Spleen (tissue), 13 donors: Measurements from ENCODE around the gene ZNF26. TPM values are rescaled to one million over a fixed set of nuclear protein-coding genes. Genes with fewer than 3 reads are reported as not detected.
"Not testable (repeated sequence)": the region's sequence is repeated elsewhere in the genome, so short reads cannot be mapped to it uniquely, and the experiment has no call there.

ENCODE experiments used
- DNase-seq: peaks from one replicate; pipeline ENCODE4 v3.0.0-alpha.2; 2020
- H3K27ac ChIP-seq, 8 donors: fragments of 200-600 bp; sonication (generic) in 7 of 8; 1 replicate in 4 of 8; 2 replicates in 4 of 8; pipeline versions ENCODE4 v1.5.0 to v1.8.0; 2016 to 2021; ENCODE audit warnings: inconsistent platforms in 4 of 8, mild to moderate bottlenecking in 4 of 8, moderate library complexity in 1 of 8
- H3K27me3 ChIP-seq, 7 donors: fragments of 200-600 bp; sonication (generic) in 6 of 7; replicated peaks in 1 of 7; 1 replicate in 4 of 7; 2 replicates in 3 of 7; pipeline versions ENCODE4 v1.5.0 to v1.8.0; 2016 to 2021; ENCODE audit warnings: inconsistent platforms in 3 of 7, mild to moderate bottlenecking in 1 of 7
- H3K36me3 ChIP-seq, 6 donors: fragments of 200-600 bp; sonication (generic) in 5 of 6; 1 replicate in 4 of 6; 2 replicates in 2 of 6; pipeline versions ENCODE4 v1.5.0 to v1.8.0; 2016 to 2021; ENCODE audit warnings: inconsistent platforms in 2 of 6
- H3K4me1 ChIP-seq, 6 donors: fragments of 200-600 bp; sonication (generic) in 5 of 6; 1 replicate in 3 of 6; 2 replicates in 3 of 6; pipeline versions ENCODE4 v1.5.0 to v1.8.0; 2016 to 2021; ENCODE audit warnings: inconsistent platforms in 3 of 6
- H3K4me3 ChIP-seq, 8 donors: fragments of 200-600 bp; sonication (generic) in 7 of 8; 1 replicate in 4 of 8; 2 replicates in 4 of 8; pipeline versions ENCODE4 v1.5.0 to v1.8.0; 2016 to 2021; ENCODE audit warnings: inconsistent platforms in 4 of 8, mild to moderate bottlenecking in 4 of 8, moderate library complexity in 2 of 8
- H3K9me3 ChIP-seq, 8 donors: fragments of 200-600 bp; sonication (generic) in 7 of 8; 1 replicate in 4 of 8; 2 replicates in 4 of 8; pipeline versions ENCODE4 v1.5.0 to v1.8.0; 2016 to 2021; ENCODE audit warnings: inconsistent platforms in 4 of 8
- POLR2A ChIP-seq, 3 donors: fragments of 450-650 bp; IDR thresholded peaks; one replicate each; pipeline ENCODE4 v1.5.1; 2017; ENCODE audit warnings: antibody characterized with exemption in 3 of 3, mild to moderate bottlenecking in 1 of 3
- POLR2AphosphoS5 ChIP-seq, 3 donors: sonication (generic); formaldehyde crosslinking; IDR thresholded peaks; one replicate each; pipeline ENCODE4 v1.5.1; 2017; ENCODE audit warnings: antibody characterized with exemption in 3 of 3
- WGBS, 5 donors: extraction: QIAGEN DNeasy Blood & Tissue Kit in 3 of 5; methylation state at CpG; one replicate each; pipeline versions ENCODE4 v1.1.5 to v1.1.7; 2013 to 2018; 5-methylcytosine and 5-hydroxymethylcytosine counted together
- intact Hi-C: fragments of 100-400 bp; cut with DNase I; formaldehyde crosslinking; loops from one replicate; pipeline ENCODE4 v1.15.0; 2023; ENCODE audit warnings: low total_unique reads
- long read RNA-seq, 2 donors: transcript quantifications; one replicate each; lab custom pipeline, GENCODE V29; 2026
- polyA plus RNA-seq, 3 donors: library from polyadenylated mRNA; stranded (reverse); fragments of 200-250 nt; gene quantifications; one replicate each; pipeline ENCODE4 v1.2.1, GENCODE V29; 2013
- total RNA-seq, 7 donors: library from RNA; depleted of rRNA in 3 of 7; stranded (reverse); fragments of >200 nt in 3 of 7; fragmentation: NEBNext Ultra II Directional in 4 of 7; extraction: Animal tissue kit (Norgen Biotek cat#: 25700) in 4 of 7; gene quantifications; one replicate each; pipeline versions ENCODE4 v1.1.0 to v1.2.1, GENCODE V29; 2016 to 2021
- TF ChIP-seq, protein P1 (sequence below), 11 experiments: fragments of 200-600 bp in 7 of 11; fragments of 450-650 bp in 4 of 11; sonication (generic) in 4 of 11; IDR thresholded peaks in 8 of 11; conservative IDR thresholded peaks in 3 of 11; 1 replicate in 7 of 11; 2 replicates in 4 of 11; pipeline versions ENCODE4 v1.4.0 to v1.8.0; 2016 to 2021; ENCODE audit warnings: antibody characterized with exemption in 11 of 11, inconsistent platforms in 4 of 11, mild to moderate bottlenecking in 1 of 11
- donor health status: healthy with polysubstance abuse.
- donor health status: DM: no; HTN: no; CAD: no; lungs with moderate emphysema.
- donor health status: DM: no; HTN: no; CAD: no.
- donor health status: Bipolar disorder and iron deficiency.
- donor health status: healthy.
- donor health status: DM: no; HTN: no; CAD: no.
- donor health status: DM: yes; HTN: yes; CAD: no.

Gene ZNF26, protein sequence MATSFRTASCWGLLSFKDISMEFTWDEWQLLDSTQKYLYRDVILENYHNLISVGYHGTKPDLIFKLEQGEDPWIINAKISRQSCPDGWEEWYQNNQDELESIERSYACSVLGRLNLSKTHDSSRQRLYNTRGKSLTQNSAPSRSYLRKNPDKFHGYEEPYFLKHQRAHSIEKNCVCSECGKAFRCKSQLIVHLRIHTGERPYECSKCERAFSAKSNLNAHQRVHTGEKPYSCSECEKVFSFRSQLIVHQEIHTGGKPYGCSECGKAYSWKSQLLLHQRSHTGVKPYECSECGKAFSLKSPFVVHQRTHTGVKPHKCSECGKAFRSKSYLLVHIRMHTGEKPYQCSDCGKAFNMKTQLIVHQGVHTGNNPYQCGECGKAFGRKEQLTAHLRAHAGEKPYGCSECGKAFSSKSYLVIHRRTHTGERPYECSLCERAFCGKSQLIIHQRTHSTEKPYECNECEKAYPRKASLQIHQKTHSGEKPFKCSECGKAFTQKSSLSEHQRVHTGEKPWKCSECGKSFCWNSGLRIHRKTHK
- total RNA-seq: 10 to 100 TPM; 13.2 to 28.7 (median 20.6) TPM
- 1 to 10 TPM; 4.0 to 6.1 (median 5.6) TPM for polyA plus RNA-seq
- long read RNA-seq, donor 1, full-length matches to known transcripts: 2 of 2 reads
- long read RNA-seq, donor 1, partial matches to known transcripts: 0 of 2 reads
- long read RNA-seq, donor 1, other reads (novel, unspliced or antisense): 0 of 2 reads
- long read RNA-seq, donor 2: 0 reads

DNA sequence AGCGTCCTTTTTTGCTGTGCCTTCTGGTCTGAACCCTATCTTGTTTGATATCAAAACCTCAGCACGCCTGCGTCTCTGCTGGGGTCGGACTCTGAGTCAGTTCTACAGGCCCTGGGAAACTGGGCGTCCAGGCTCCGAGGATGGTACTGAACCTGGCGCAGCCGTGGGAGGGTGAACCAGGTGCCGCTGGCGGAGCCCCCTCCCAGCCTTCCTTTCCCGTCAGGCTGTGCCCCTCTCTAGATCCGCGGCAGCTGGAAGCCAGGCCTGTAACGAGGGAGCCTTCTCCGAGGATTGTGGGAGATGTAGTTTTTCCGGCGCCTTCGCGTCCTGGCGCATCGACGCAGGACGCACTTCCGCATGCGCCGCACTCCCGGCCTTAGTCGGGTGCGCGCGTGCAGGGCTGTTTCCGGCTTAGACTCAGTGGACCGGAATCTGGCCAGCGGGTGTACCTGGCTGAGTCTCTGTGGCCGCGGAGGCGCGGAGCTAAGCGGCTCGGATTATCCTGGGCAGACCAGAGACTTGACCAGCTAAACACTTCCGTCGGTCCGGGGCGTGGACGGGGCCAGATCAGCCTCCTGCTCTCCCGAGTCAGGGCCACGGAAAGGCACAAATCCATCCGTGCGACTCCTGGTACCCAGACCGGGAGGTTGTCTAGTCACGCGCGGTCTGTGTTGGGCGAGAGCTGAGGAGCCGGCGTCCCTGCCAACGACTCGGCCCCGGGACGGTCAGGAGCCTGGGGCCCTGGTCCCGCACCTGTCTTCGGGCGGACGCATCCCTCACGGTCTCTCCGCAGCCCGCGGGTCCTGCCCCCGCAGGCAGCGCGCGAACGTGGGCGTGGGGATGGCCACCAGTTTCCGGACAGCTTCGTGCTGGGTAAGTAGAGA is at the start of gene ZNF26:
TSS of gene ZNF26 (plus strand) at position 367 of the 884 bp plus-strand sequence. CDS start at position 841, 474 bp downstream.
- peak; percentile 97 for DNase-seq
- Histone ChIP-seq H3K27ac (peak within 1 kb of the TSS; percentile 78 to 91 (median 88)), H3K36me3 (peaks cover 0 to 38% (median 15%) of the 10 kb centered on the region in 6 donors), H3K4me3 (peak within 1 kb of the TSS; percentile 80 to 99 (median 97)), H3K27me3 (no peaks in the 10 kb centered on the region), H3K9me3 (peaks cover 9 to 39% (median 31%) of the 10 kb centered on the region in 8 donors), H3K4me1 (peaks cover 9 to 29% (median 23%) of the 10 kb centered on the region in 6 donors)
- intact Hi-C loops: no loop called here
- TF ChIP-seq, protein P1, sequence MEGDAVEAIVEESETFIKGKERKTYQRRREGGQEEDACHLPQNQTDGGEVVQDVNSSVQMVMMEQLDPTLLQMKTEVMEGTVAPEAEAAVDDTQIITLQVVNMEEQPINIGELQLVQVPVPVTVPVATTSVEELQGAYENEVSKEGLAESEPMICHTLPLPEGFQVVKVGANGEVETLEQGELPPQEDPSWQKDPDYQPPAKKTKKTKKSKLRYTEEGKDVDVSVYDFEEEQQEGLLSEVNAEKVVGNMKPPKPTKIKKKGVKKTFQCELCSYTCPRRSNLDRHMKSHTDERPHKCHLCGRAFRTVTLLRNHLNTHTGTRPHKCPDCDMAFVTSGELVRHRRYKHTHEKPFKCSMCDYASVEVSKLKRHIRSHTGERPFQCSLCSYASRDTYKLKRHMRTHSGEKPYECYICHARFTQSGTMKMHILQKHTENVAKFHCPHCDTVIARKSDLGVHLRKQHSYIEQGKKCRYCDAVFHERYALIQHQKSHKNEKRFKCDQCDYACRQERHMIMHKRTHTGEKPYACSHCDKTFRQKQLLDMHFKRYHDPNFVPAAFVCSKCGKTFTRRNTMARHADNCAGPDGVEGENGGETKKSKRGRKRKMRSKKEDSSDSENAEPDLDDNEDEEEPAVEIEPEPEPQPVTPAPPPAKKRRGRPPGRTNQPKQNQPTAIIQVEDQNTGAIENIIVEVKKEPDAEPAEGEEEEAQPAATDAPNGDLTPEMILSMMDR (IDR thresholded peaks at IDR 0.05 in 8 of 11, conservative IDR thresholded peaks at IDR 0.05 in 3 of 11): peak in 2 of 11 experiments; percentile 17 to 19
- TF ChIP-seq POLR2AphosphoS5 (IDR thresholded peaks at IDR 0.05): peak; percentile 95 to 97 (median 96)
- TF ChIP-seq POLR2A (IDR thresholded peaks at IDR 0.05): peak; percentile 21 to 69 (median 68)
- WGBS, 5 donors: 0 to 1% (median 1%) methylated on average over 49 to 76 of the region's 76 CpGs

DNA sequence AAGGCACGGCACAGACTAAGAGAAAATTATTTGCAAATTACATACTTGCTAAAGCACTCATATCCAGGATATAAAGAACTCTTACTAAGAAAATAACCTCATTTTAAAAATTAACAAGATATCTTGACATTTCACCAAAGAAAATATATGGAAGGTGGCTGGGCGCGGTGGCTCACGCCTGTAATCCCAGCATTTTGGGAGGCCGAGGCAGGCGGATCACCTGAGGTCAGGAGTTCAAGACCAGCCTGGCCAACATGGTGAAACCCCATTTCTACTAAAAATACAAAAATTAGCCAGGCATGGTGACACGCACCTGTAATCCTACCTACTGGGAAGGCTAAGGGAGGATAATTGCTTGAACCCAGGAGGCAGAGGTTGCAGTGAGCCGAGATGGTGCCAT is 49.2 kb upstream of the ZNF26 start:
- WGBS, 5 donors: 94 to 99% (median 96%) methylated on average over 8 of the region's 8 CpGs

DNA sequence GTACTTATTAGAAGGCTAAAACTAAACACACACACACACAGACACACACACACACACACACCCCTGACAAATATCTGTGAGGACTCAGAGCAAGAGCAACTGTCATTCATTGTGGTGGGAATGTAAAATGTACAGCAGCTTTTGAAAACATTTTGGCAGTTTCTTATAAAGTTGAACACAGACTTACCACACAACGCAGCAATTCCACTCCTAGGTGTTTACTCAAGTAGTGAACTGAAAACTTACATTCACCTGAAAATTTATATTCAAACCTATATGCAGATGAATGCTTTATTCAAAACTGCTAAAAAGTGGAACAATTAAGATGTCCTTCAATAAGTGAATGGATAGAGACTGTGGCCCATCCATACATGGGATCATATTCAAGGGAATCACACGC is 48.7 kb upstream of the ZNF26 start:
- no peak for DNase-seq
- peaks cover 14 to 100% (median 92%) of the 10 kb centered on the region in 8 donors for H3K9me3 ChIP-seq
- no peak overlapping the region for H3K27ac ChIP-seq
- 94 to 100% (median 97%) methylated on average over 2 of the region's 2 CpGs for WGBS, 5 donors
- intact Hi-C loops: no loop called here
- H3K4me1 ChIP-seq: no peaks in the 10 kb centered on the region
- no peaks in the 10 kb centered on the region for H3K27me3 ChIP-seq
- TF ChIP-seq POLR2A (IDR thresholded peaks at IDR 0.05) (no peak), POLR2AphosphoS5 (IDR thresholded peaks at IDR 0.05) (no peak)
- TF ChIP-seq, protein P1 (IDR thresholded peaks at IDR 0.05 in 8 of 11, conservative IDR thresholded peaks at IDR 0.05 in 3 of 11): no peak
- H3K36me3 ChIP-seq: peaks cover 3 to 55% (median 19%) of the 10 kb centered on the region in 6 donors
- no peak overlapping the region for H3K4me3 ChIP-seq

More for the DNA sequence above, 49.2 kb upstream of the ZNF26 start:
- Histone ChIP-seq H3K9me3 (peaks cover 14 to 100% (median 92%) of the 10 kb centered on the region in 8 donors), H3K36me3 (peaks cover 3 to 55% (median 17%) of the 10 kb centered on the region in 6 donors)
- H3K27me3 ChIP-seq, intact Hi-C loops, H3K27ac ChIP-seq, DNase-seq, H3K4me3 ChIP-seq, H3K4me1 ChIP-seq: not testable (repeated sequence)

DNA sequence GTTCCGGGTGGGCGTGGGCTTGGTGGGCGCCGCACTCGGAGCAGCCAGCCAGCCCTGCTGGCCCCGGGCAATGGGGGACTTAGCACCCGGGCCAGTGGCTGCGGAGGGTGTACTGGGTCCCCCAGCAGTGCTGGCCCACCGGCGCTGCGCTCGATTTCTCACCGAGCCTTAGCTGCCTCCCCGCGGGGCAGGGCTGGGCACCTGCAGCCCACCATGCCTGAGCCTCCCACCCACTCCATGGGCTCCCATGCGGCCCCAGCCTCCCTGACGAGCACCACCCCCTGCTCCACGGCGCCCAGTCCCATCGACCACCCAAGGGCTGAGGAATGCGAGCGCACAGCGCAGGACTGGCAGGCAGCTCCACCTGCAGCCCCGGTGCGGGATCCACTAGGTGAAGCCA is 47.4 kb upstream of the ZNF26 start:
- Histone ChIP-seq H3K36me3 (peaks cover 3 to 57% (median 29%) of the 10 kb centered on the region in 6 donors), H3K9me3 (peaks cover 14 to 100% (median 92%) of the 10 kb centered on the region in 8 donors)
- H3K4me3 ChIP-seq, H3K4me1 ChIP-seq, H3K27ac ChIP-seq, intact Hi-C loops, H3K27me3 ChIP-seq, DNase-seq: not testable (repeated sequence)
- WGBS, 5 donors: 92 to 97% (median 95%) methylated on average over 6 to 25 of the region's 25 CpGs; no CpG with 5 or more reads in 1 of the 5 donors
